ENCODE measurements around the gene RAB4A.

The RAB4A gene

GRCh38 chr1:229293528-229294204, 22.8 kb downstream of the RAB4A start:
- H3K79me2 ChIP-seq (ENCODE audit: low read length): no peaks in the 10 kb centered on the region
- H3K9me2 ChIP-seq (replicated peaks; ENCODE audit: insufficient read depth, low read length): no peaks in the 10 kb centered on the region
- H3K36me3 ChIP-seq (replicated peaks; ENCODE audit: insufficient read depth, low read length): no peaks in the 10 kb centered on the region; the same call in 1 of the 2 replicates
- H3K27ac ChIP-seq (ENCODE audit: low read length): no peak overlapping the region
- no peaks in the 10 kb centered on the region for H3F3A ChIP-seq (ENCODE audit: insufficient read depth, low read length)
- no peaks in the 10 kb centered on the region for H4K20me1 ChIP-seq (ENCODE audit: insufficient read depth, low read length)
- no peak overlapping the region for H3K9ac ChIP-seq (ENCODE audit: low read length)
- H3K9me3 ChIP-seq (replicated peaks; ENCODE audit: insufficient read depth, low read length): no peaks in the 10 kb centered on the region
- TF ChIP-seq CTCF (IDR thresholded peaks at IDR 0.05; ENCODE audit: low read length) (no peak), EZH2phosphoT487 (IDR thresholded peaks at IDR 0.05; ENCODE audit: low read length) (no peak), EZH2 (optimal IDR thresholded peaks at IDR 0.05; ENCODE audit: low read depth, low read length) (no peak)
- DNase-seq: no peak
- no peaks in the 10 kb centered on the region for H3K27me3 ChIP-seq (replicated peaks; ENCODE audit: insufficient read depth, low read length)
- no peak overlapping the region for H3K4me3 ChIP-seq (ENCODE audit: low read length)
- H2AFZ ChIP-seq (ENCODE audit: low read length): no peak overlapping the region
- H3K4me1 ChIP-seq (ENCODE audit: low read length): no peaks in the 10 kb centered on the region
- no peak overlapping the region for H3K4me2 ChIP-seq (ENCODE audit: low read depth, low read length)

GRCh38 chr1:229295745-229296144, 24.8 kb downstream of the RAB4A start:
- Histone ChIP-seq H3K79me2 (ENCODE audit: low read length) (no peaks in the 10 kb centered on the region), H3K4me2 (ENCODE audit: low read depth, low read length) (no peak overlapping the region), H3K27ac (ENCODE audit: low read length) (no peak overlapping the region), H3K4me3 (ENCODE audit: low read length) (no peak overlapping the region), H4K20me1 (ENCODE audit: insufficient read depth, low read length) (no peaks in the 10 kb centered on the region), H3K9ac (ENCODE audit: low read length) (no peak overlapping the region), H3F3A (ENCODE audit: insufficient read depth, low read length) (no peaks in the 10 kb centered on the region), H3K9me3 (replicated peaks; ENCODE audit: insufficient read depth, low read length) (no peaks in the 10 kb centered on the region), H3K9me2 (replicated peaks; ENCODE audit: insufficient read depth, low read length) (no peaks in the 10 kb centered on the region), H3K27me3 (replicated peaks; ENCODE audit: insufficient read depth, low read length) (no peaks in the 10 kb centered on the region), H2AFZ (ENCODE audit: low read length) (no peak overlapping the region), H3K36me3 (replicated peaks; ENCODE audit: insufficient read depth, low read length) (no peaks in the 10 kb centered on the region; the same call in 1 of the 2 replicates), H3K4me1 (ENCODE audit: low read length) (no peaks in the 10 kb centered on the region)
- DNase-seq: no peak
- TF ChIP-seq CTCF (IDR thresholded peaks at IDR 0.05; ENCODE audit: low read length) (no peak), EZH2phosphoT487 (IDR thresholded peaks at IDR 0.05; ENCODE audit: low read length) (no peak), EZH2 (optimal IDR thresholded peaks at IDR 0.05; ENCODE audit: low read depth, low read length) (no peak)

GRCh38 chr1:229296541-229296941, 25.6 kb downstream of the RAB4A start:
- Histone ChIP-seq H3K9me3 (replicated peaks; ENCODE audit: insufficient read depth, low read length) (no peaks in the 10 kb centered on the region), H3K9ac (ENCODE audit: low read length) (no peak overlapping the region), H3K36me3 (replicated peaks; ENCODE audit: insufficient read depth, low read length) (no peaks in the 10 kb centered on the region; the same call in 1 of the 2 replicates), H3F3A (ENCODE audit: insufficient read depth, low read length) (no peaks in the 10 kb centered on the region), H3K4me2 (ENCODE audit: low read depth, low read length) (no peak overlapping the region), H3K27ac (ENCODE audit: low read length) (no peak overlapping the region), H2AFZ (ENCODE audit: low read length) (no peak overlapping the region), H3K4me1 (ENCODE audit: low read length) (no peaks in the 10 kb centered on the region), H3K9me2 (replicated peaks; ENCODE audit: insufficient read depth, low read length) (no peaks in the 10 kb centered on the region), H3K79me2 (ENCODE audit: low read length) (no peaks in the 10 kb centered on the region), H4K20me1 (ENCODE audit: insufficient read depth, low read length) (no peaks in the 10 kb centered on the region), H3K27me3 (replicated peaks; ENCODE audit: insufficient read depth, low read length) (no peaks in the 10 kb centered on the region), H3K4me3 (ENCODE audit: low read length) (no peak overlapping the region)
- no peak for TF ChIP-seq EZH2phosphoT487 (IDR thresholded peaks at IDR 0.05; ENCODE audit: low read length)
- DNase-seq: no peak

GRCh38 chr1:229297746-229298145, 26.8 kb downstream of the RAB4A start:
- Histone ChIP-seq H3K79me2 (ENCODE audit: low read length) (no peaks in the 10 kb centered on the region), H3K27me3 (replicated peaks; ENCODE audit: insufficient read depth, low read length) (no peaks in the 10 kb centered on the region), H2AFZ (ENCODE audit: low read length) (no peak overlapping the region), H3K4me3 (ENCODE audit: low read length) (no peak overlapping the region), H3K4me2 (ENCODE audit: low read depth, low read length) (no peak overlapping the region), H3K9ac (ENCODE audit: low read length) (no peak overlapping the region), H3K4me1 (ENCODE audit: low read length) (no peaks in the 10 kb centered on the region), H4K20me1 (ENCODE audit: insufficient read depth, low read length) (no peaks in the 10 kb centered on the region), H3F3A (ENCODE audit: insufficient read depth, low read length) (no peaks in the 10 kb centered on the region), H3K9me2 (replicated peaks; ENCODE audit: insufficient read depth, low read length) (no peaks in the 10 kb centered on the region), H3K36me3 (replicated peaks; ENCODE audit: insufficient read depth, low read length) (no peaks in the 10 kb centered on the region; the same call in 1 of the 2 replicates), H3K9me3 (replicated peaks; ENCODE audit: insufficient read depth, low read length) (no peaks in the 10 kb centered on the region), H3K27ac (ENCODE audit: low read length) (no peak overlapping the region)
- no peak for TF ChIP-seq CTCF (IDR thresholded peaks at IDR 0.05; ENCODE audit: low read length)
- no peak for TF ChIP-seq EZH2phosphoT487 (IDR thresholded peaks at IDR 0.05; ENCODE audit: low read length)
- DNase-seq: no peak

Data from MM.1S (cell line).